ENCODE measurements around the gene CMBL.

GRCh38 chr5:10235350-10235749 is 72.4 kb downstream of the CMBL start:
- TF ChIP-seq CTCF (IDR thresholded peaks at IDR 0.05), result no peak
- TF ChIP-seq POLR2A (IDR thresholded peaks at IDR 0.05), result no peak
- TF ChIP-seq POLR2AphosphoS5 (IDR thresholded peaks at IDR 0.05), result no peak
